T1000 (cell line): ENCODE results near the gene ZNF497.
"Not testable (repeated sequence)": the region's sequence is repeated elsewhere in the genome, so short reads cannot be mapped to it uniquely, and the experiment has no call there.

Experiments
- DNase-seq: peaks from one replicate; lab custom pipeline; 2025; ENCODE audit warnings: mixed read lengths; lab: John Stamatoyannopoulos, UW

The ZNF497 gene

GRCh38 chr19:58394821-58395219 is 32.3 kb upstream of the ZNF497 start:
- no peak for DNase-seq

GRCh38 chr19:58393725-58394033 is 31.1 kb upstream of the ZNF497 start:
- DNase-seq = no peak

GRCh38 chr19:58392945-58393724 is 30.6 kb upstream of the ZNF497 start:
- no peak for DNase-seq

GRCh38 chr19:58388175-58388526 is 25.6 kb upstream of the ZNF497 start:
- DNase-seq = no peak

GRCh38 chr19:58387338-58388174 is 25.0 kb upstream of the ZNF497 start:
- DNase-seq = no peak

GRCh38 chr19:58386576-58387337 is 24.2 kb upstream of the ZNF497 start, which contains the start of gene RPS5:
RPS5 (plus strand) TSS chr19:58387269; CDS start chr19:58388138, 869 bp downstream.
- DNase-seq = peak; percentile 80

- DNase-seq = no peak
These were observed 23.5 kb upstream of the ZNF497 start for GRCh38 chr19:58385891-58386575.

GRCh38 chr19:58385313-58385890 is 22.9 kb upstream of the ZNF497 start:
- no peak for DNase-seq

- DNase-seq = no peak
These were observed 20.5 kb upstream of the ZNF497 start for GRCh38 chr19:58382997-58383603.

- no peak for DNase-seq
These were observed 19.1 kb upstream of the ZNF497 start for GRCh38 chr19:58381460-58382212.

GRCh38 chr19:58380662-58381459 is 18.3 kb upstream of the ZNF497 start, which contains the start of gene ZNF837:
ZNF837 (minus strand) TSS chr19:58381030; CDS start chr19:58369332, 11,698 bp downstream.
- DNase-seq = peak; percentile 94

- no peak for DNase-seq
These were observed 17.6 kb upstream of the ZNF497 start for GRCh38 chr19:58380037-58380661.

- DNase-seq = no peak
These were observed 16.7 kb upstream of the ZNF497 start for GRCh38 chr19:58379246-58379645.

GRCh38 chr19:58376724-58377123 is 14.2 kb upstream of the ZNF497 start:
- not testable (repeated sequence) for DNase-seq

GRCh38 chr19:58374200-58374599 is 11.6 kb upstream of the ZNF497 start:
- no peak for DNase-seq

- no peak for DNase-seq
These were observed 10.0 kb upstream of the ZNF497 start for GRCh38 chr19:58372311-58373133.

- DNase-seq = no peak
These were observed 6.2 kb upstream of the ZNF497 start for GRCh38 chr19:58368561-58369360.
